Measurements from ENCODE around the gene HES3.

HES3 gene, protein sequence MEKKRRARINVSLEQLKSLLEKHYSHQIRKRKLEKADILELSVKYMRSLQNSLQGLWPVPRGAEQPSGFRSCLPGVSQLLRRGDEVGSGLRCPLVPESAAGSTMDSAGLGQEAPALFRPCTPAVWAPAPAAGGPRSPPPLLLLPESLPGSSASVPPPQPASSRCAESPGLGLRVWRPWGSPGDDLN

DNA sequence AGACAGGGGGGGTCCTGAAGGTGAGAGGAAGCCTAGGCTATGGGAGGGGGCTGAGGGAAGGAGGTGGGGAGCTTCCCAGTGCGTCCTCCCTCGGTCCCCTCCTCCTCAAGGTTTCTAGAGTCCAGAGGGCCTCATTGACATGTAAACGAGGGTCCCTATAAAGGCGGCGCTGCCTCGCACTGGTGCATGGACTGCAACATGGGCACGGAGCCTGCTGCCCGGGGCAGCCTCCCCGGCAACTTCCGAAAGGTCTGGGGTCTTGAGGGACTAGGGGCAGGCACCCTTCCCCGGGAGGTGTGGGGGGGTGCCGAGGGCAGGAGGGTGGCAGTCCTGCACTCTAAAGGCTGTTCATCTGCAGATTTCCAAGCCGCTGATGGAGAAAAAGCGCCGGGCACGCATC, at the start of gene HES3:
HES3 (plus strand) TSS at position 187 of the 400 bp plus-strand sequence; CDS start at position 374, 187 bp downstream.
- no peak for TF ChIP-seq CTCF (conservative IDR thresholded peaks at IDR 0.05; ENCODE audit: low read depth, low read length)
- DNase-seq (ENCODE audit: low read depth), result no peak
- no peak within 1 kb of the TSS for H3K4me3 ChIP-seq (ENCODE audit: low read depth, low read length)

DNA sequence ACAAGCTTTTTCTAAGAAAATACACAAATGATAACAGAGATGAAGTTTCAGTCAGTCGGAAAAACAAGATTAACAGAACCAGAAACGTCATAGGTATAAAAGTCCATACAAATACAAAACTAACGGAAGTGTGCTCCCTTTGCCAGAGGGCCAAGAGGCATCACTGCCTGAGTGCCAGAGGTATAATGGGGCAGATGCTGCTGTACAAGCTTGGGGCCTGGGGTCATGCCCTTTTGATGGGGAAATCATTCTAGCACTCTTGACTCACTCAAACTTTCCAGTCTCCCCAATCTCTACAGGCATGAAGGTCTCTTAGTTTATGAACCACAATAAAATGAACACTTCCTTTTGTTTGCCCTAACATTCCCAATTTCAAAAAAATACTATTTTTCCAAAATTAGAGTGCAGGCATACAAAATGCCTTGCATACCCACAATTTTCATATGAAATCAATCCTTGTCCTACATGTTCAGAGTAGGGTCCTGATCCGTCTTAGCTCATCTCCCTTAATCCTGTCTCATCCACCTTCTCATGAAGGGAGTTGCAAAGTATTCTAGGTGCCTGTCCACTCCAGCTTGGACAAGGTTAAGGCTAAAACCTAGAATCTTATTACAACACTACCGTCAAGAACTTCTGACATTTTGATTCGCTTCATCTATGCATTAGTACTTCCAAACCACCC, 46.1 kb upstream of the HES3 start:
- peak overlapping the region; percentile 99 for H3K4me3 ChIP-seq (ENCODE audit: low read depth, low read length)
- no peak for DNase-seq (ENCODE audit: low read depth)

GRCh38 chr1:6198646-6199297, 45.2 kb upstream of the HES3 start:
- peak overlapping the region; percentile 99 for H3K4me3 ChIP-seq (ENCODE audit: low read depth, low read length)
- no peak for TF ChIP-seq CTCF (conservative IDR thresholded peaks at IDR 0.05; ENCODE audit: low read depth, low read length)
- peak; percentile 37 for DNase-seq (ENCODE audit: low read depth)

More for the DNA sequence above, 46.1 kb upstream of the HES3 start:
- no peak for TF ChIP-seq CTCF (conservative IDR thresholded peaks at IDR 0.05; ENCODE audit: low read depth, low read length)

GRCh38 chr1:6199298-6200187, 44.4 kb upstream of the HES3 start, which contains the start of gene RPL22:
RPL22 (minus strand) TSS chr1:6199595; CDS start chr1:6199573, 22 bp downstream.
- no peak for TF ChIP-seq CTCF (conservative IDR thresholded peaks at IDR 0.05; ENCODE audit: low read depth, low read length)
- DNase-seq (ENCODE audit: low read depth), result peak; percentile 100
- peak within 1 kb of the TSS; percentile 99 for H3K4me3 ChIP-seq (ENCODE audit: low read depth, low read length)

DNA sequence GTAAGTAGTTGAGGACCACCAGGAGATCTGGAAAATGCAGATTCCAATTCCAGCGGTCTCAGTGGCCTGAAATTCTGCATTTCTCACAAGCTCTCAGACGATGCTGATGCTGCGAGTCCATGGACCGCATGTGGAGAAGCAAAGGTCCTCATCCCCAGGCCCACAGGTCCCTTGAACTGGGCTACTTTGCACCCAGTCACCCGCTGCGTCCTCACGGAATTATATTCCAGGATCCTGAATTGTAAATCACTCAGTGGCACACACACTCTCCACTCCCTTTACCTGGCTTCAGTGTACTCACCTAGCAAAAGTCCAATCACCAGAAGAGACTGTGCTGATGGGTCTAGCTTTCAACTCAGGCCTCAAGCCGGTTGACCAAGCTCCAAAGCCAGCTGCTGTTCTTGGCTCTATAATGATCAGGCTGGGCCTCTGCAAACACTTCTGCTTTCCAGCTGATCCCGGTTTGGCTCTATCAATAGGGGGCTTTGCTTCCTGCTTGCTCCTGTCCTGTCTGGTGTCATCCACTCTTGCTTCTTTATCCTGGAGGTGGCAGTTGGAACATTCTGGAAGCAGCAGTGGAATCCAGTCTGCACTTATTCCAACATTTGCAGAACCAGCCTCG, 43.7 kb upstream of the HES3 start:
- peak overlapping the region; percentile 99 for H3K4me3 ChIP-seq (ENCODE audit: low read depth, low read length)

More for the DNA sequence above, 43.7 kb upstream of the HES3 start:
- TF ChIP-seq CTCF (conservative IDR thresholded peaks at IDR 0.05; ENCODE audit: low read depth, low read length), result no peak
- DNase-seq (ENCODE audit: low read depth), result no peak
